Activated naive CD8-positive, alpha-beta T cell (primary cell): ENCODE results near the gene EMC8.

Experiments
- H3K27ac Mint-ChIP-seq: one replicate; pipeline ENCODE4 v1.8.0; 2021; ENCODE audit warnings: mixed read lengths
- H3K27me3 Mint-ChIP-seq: one replicate; pipeline ENCODE4 v1.8.0; 2021; ENCODE audit warnings: mixed read lengths
- H3K36me3 Mint-ChIP-seq: one replicate; pipeline ENCODE4 v1.8.0; 2021; ENCODE audit warnings: mixed read lengths
- H3K4me1 Mint-ChIP-seq: one replicate; pipeline ENCODE4 v1.8.0; 2021; ENCODE audit warnings: low read depth, mixed read lengths
- H3K4me3 Mint-ChIP-seq: one replicate; pipeline ENCODE4 v1.8.0; 2021; ENCODE audit warnings: mild to moderate bottlenecking, mixed read lengths
- H3K9me3 Mint-ChIP-seq: one replicate; pipeline ENCODE4 v1.8.0; 2021; ENCODE audit warnings: low read depth, mixed read lengths

EMC8 gene

DNA sequence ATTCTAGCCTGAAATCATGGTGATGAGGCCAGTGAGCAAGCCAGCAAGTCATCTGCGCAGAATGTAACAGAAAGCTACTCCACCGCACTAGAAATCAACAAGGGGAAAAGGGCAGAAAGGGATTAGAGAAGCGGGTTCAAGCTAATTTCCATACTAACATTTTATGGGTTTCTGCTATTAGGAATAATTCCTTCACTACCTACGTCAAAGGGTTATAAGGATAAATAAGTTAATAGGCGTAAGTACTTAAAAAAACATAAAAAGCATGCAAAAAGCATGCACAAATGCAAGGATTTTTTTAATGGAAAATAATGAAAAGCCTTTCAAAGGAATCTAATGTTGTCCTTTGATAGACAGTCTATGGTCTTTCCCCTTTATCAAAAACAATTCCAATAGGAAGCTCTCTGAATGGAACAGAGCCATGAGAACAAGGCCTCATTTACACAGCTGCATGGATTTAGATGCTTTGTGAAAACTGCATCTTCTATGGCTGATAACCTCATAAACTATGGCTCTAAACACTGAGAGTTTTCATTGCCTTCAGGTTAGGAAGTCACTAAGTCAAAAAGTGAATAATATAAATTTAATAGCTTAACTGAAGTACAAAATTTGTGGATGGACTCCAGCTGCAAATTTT lies 5.6 kb downstream of the EMC8 start:
- peaks cover 77% of the 10 kb centered on the region for H3K4me1 Mint-ChIP-seq
- H3K27ac Mint-ChIP-seq = no peak overlapping the region
- no peaks in the 10 kb centered on the region for H3K9me3 Mint-ChIP-seq
- H3K4me3 Mint-ChIP-seq = no peak overlapping the region
- H3K36me3 Mint-ChIP-seq = peaks cover 24% of the 10 kb centered on the region
- no peaks in the 10 kb centered on the region for H3K27me3 Mint-ChIP-seq

DNA sequence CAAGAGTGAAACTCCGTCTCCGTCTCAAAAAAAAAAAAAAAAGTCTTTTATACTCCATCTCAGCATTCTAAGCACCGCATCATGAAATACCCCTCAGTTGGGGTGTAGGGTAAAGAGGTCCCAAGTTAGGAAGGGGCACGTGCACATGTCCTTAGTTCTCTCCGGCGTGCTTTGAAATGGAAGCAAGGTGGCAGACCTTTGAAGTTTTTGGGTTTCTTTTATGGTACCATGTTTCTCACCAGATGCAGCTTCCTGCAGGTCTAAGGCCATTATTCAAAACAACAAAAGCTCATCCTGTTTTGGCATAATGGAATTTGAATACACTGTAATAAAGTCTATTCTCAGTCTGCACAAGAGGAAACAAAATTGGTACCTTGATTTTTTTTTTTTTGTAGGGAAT lies 9.6 kb downstream of the EMC8 start:
- Mint-ChIP-seq H3K4me1 (peaks cover 52% of the 10 kb centered on the region), H3K36me3 (peaks cover 25% of the 10 kb centered on the region), H3K27ac (peak overlapping the region; percentile 75), H3K27me3 (no peaks in the 10 kb centered on the region), H3K4me3 (peak overlapping the region; percentile 60), H3K9me3 (no peaks in the 10 kb centered on the region)

DNA sequence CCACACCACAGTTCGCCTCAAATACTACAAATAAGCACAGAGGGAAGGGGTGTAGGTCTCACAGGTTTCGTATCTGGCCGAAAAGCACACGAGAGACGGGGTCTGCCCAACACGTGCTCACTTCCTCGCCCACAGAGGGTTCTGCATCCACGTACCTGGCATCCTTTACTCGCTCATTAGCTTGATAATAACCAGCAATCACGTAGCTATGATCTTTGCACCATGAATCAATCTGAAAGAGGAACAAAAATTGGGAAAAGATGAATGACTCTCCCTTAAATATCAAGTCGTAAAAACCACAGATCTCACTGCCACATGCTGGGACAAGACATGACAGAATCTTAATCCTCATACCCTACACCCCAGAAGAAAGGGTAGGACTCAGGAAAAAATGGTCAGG lies 10.5 kb downstream of the EMC8 start:
- H3K4me3 Mint-ChIP-seq = no peak overlapping the region
- H3K9me3 Mint-ChIP-seq = no peaks in the 10 kb centered on the region
- peaks cover 49% of the 10 kb centered on the region for H3K4me1 Mint-ChIP-seq
- no peaks in the 10 kb centered on the region for H3K27me3 Mint-ChIP-seq
- peaks cover 25% of the 10 kb centered on the region for H3K36me3 Mint-ChIP-seq
- H3K27ac Mint-ChIP-seq = peak overlapping the region; percentile 50

- Mint-ChIP-seq H3K4me1 (peaks cover 27% of the 10 kb centered on the region), H3K4me3 (no peak overlapping the region), H3K27ac (no peak overlapping the region), H3K27me3 (no peaks in the 10 kb centered on the region), H3K9me3 (no peaks in the 10 kb centered on the region), H3K36me3 (peaks cover 11% of the 10 kb centered on the region)
Observed at GRCh38 chr16:85785927-85786326, 13.4 kb downstream of the EMC8 start.

DNA sequence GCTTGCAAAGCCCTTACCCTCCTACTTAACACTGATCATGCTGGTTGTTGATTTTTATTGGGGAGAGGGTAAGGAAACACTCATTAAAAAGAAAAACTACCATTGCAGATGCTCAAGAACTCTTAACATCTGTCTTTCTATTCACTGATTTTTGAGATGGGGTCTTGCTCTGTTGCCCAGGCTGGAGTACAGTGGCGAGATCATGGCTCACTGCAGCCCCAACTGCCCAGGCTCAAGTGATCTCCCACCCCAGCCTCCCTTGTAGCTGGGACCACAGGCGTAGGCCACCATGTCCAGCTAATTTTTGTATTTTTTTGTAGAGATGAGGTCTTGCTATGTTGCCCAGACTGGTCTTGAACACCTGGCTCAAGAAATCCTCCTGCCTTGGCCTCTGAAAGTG lies 14.5 kb downstream of the EMC8 start:
- no peaks in the 10 kb centered on the region for H3K9me3 Mint-ChIP-seq
- H3K27me3 Mint-ChIP-seq = no peaks in the 10 kb centered on the region

DNA sequence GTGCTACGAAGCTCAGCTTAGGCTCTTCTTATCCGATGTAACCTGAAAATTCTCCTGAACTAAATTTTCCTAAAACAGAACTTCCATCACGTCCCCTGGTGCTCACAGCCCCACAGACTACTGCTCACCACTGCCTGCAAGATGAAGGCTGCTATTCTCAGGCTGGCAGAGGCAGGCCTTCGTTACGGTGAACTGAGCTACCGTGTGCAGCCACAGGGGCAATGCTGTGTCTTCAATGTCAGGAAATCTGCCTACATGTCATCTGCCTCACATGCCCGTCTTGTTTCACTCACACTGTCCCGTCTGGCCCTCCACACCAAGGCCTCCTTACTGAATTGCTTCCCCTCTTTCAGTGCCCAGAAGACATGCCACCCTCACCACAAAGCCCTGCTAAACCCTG lies 15.9 kb downstream of the EMC8 start:
- H3K36me3 Mint-ChIP-seq = peaks cover 3% of the 10 kb centered on the region

More for the DNA sequence above, 14.5 kb downstream of the EMC8 start:
- no peak overlapping the region for H3K27ac Mint-ChIP-seq
- peaks cover 8% of the 10 kb centered on the region for H3K36me3 Mint-ChIP-seq
- no peak overlapping the region for H3K4me3 Mint-ChIP-seq
- peaks cover 16% of the 10 kb centered on the region for H3K4me1 Mint-ChIP-seq

DNA sequence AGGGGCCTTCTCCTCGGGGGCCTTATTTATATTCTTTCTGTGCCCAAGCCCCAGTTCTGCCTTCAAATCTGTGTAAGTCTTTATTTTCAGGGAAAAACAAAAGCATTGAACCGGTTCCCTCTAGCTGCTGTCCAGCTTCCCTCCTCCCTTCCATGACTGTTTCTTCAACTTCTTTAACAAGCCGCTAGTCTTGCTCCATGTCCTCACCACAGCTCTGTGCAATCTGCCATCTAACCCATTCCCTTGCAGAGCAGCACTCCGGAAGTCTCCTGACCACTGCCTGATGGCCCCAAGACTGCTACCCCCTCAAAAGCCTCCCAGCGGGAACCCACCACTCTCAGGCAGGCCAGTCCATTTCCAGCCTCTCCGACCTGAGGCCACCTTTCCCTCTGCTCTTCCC lies 16.9 kb downstream of the EMC8 start:
- H3K36me3 Mint-ChIP-seq = peaks cover 3% of the 10 kb centered on the region
- H3K4me1 Mint-ChIP-seq = peaks cover 8% of the 10 kb centered on the region
- H3K27me3 Mint-ChIP-seq = no peaks in the 10 kb centered on the region
- H3K27ac Mint-ChIP-seq = no peak overlapping the region
- H3K9me3 Mint-ChIP-seq = no peaks in the 10 kb centered on the region
- H3K4me3 Mint-ChIP-seq = no peak overlapping the region

More for the DNA sequence above, 15.9 kb downstream of the EMC8 start:
- Mint-ChIP-seq H3K27me3 (no peaks in the 10 kb centered on the region), H3K4me3 (no peak overlapping the region), H3K4me1 (peaks cover 8% of the 10 kb centered on the region), H3K9me3 (no peaks in the 10 kb centered on the region), H3K27ac (no peak overlapping the region)

DNA sequence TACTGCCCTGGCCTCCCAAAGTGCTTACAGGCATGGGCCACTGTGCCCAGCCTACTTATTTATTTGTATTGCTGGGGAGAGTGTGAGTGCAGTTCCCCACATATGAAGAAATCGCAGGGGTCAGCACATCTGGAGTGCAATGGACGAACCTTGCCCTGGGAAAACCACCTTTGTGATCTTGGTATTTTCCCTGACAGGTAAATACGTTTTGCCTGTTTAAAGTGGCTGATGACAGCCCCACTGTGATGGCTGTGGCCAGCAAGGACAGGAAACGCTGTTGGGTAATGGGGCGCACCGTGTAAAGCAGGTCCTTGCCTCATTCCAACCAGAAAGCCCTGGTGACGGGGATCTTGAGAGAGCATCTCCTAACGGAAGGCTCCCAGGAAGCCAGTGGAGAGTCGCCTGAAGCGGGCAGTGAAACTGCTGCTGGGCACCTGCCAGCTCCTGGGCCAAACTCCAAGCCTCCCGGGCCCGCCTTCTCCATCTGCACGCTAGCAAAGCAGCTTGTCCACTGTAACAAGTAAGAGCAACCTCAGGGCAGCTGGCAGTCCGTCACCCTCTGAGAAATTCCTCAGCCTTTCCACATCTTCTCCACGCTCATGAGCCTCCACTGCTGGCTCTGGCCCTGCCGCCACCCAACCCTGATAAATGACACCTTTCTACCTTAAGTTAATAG lies 17.5 kb downstream of the EMC8 start:
- no peak overlapping the region for H3K27ac Mint-ChIP-seq
- H3K27me3 Mint-ChIP-seq = no peaks in the 10 kb centered on the region
- H3K9me3 Mint-ChIP-seq = no peaks in the 10 kb centered on the region
- H3K36me3 Mint-ChIP-seq = peaks cover 3% of the 10 kb centered on the region
- H3K4me3 Mint-ChIP-seq = no peak overlapping the region
- H3K4me1 Mint-ChIP-seq = peaks cover 8% of the 10 kb centered on the region

GRCh38 chr16:85781156-85781555 lies 18.2 kb downstream of the EMC8 start:
- Mint-ChIP-seq H3K27me3 (no peaks in the 10 kb centered on the region), H3K4me1 (peaks cover 8% of the 10 kb centered on the region), H3K9me3 (no peaks in the 10 kb centered on the region), H3K36me3 (peaks cover 3% of the 10 kb centered on the region), H3K27ac (no peak overlapping the region), H3K4me3 (no peak overlapping the region)

- Mint-ChIP-seq H3K36me3 (peaks cover 3% of the 10 kb centered on the region), H3K4me1 (peaks cover 1% of the 10 kb centered on the region), H3K4me3 (no peak overlapping the region), H3K27me3 (no peaks in the 10 kb centered on the region), H3K9me3 (no peaks in the 10 kb centered on the region), H3K27ac (no peak overlapping the region)
Observed at GRCh38 chr16:85780281-85780680, 19.1 kb downstream of the EMC8 start.

DNA sequence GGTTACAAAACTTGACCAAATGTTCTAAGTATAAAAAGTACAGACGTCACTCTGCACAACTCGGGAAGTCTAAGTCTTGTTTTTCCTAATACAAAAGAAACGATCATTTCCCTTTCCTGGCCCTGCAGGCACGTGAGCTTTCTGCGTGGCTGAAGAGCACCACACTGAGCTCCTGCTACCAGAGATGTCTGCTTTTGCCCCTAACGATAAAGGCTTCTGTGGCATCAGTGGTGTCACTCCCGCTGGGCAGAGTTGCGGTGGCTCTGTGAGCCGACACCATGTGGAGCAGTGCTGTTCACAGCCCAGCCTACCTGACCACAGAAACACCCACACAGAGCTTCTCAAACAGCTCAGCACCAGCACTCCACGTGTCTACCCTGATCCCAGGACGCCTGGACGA lies 20.5 kb downstream of the EMC8 start:
- no peak overlapping the region for H3K27ac Mint-ChIP-seq
- H3K36me3 Mint-ChIP-seq = peaks cover 3% of the 10 kb centered on the region
- H3K4me3 Mint-ChIP-seq = no peak overlapping the region
- peaks cover 1% of the 10 kb centered on the region for H3K4me1 Mint-ChIP-seq
- no peaks in the 10 kb centered on the region for H3K9me3 Mint-ChIP-seq
- no peaks in the 10 kb centered on the region for H3K27me3 Mint-ChIP-seq

DNA sequence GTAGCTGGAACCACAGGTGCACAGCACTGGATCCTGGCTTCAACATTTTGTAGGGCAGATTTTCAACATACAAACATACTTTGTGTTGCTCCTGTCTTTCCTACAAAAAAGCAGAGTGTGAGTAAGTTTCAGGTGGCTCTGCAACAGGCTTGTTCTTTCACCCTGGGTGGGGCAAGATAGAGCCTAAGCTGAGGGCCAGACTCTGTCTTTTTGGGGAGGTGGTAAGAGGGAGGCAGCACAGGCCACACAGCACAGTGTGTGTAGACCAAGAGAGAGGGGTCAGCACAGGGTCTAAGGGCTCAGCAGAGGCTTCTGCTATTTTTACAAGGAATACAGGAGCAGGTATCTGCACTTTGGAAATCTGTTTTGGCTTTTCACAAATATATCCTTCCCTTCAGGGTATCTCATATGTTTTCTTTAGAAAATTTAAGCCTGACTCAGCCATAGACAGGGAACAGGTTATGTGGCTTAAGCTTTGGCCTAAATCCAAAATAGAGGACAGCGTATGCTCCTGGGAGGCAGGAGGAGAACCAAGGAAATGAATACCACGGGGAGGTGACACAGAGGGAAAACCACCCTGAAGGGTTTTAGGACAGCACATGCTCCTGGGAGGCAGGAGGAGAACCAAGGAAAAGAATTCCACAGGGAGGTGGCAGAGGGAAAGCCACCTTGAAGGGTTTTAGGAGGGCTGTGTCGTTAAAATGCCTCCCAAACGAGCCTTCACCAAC lies 21.6 kb downstream of the EMC8 start:
- no peak overlapping the region for H3K27ac Mint-ChIP-seq
- H3K4me1 Mint-ChIP-seq = no peaks in the 10 kb centered on the region
- no peaks in the 10 kb centered on the region for H3K27me3 Mint-ChIP-seq
- no peaks in the 10 kb centered on the region for H3K36me3 Mint-ChIP-seq
- H3K9me3 Mint-ChIP-seq = no peaks in the 10 kb centered on the region
- no peak overlapping the region for H3K4me3 Mint-ChIP-seq

GRCh38 chr16:85774811-85775210 lies 24.5 kb downstream of the EMC8 start:
- Mint-ChIP-seq H3K27ac (no peak overlapping the region), H3K4me3 (no peak overlapping the region), H3K36me3 (no peaks in the 10 kb centered on the region), H3K27me3 (no peaks in the 10 kb centered on the region), H3K9me3 (no peaks in the 10 kb centered on the region), H3K4me1 (no peaks in the 10 kb centered on the region)

GRCh38 chr16:85774136-85774535 lies 25.2 kb downstream of the EMC8 start:
- Mint-ChIP-seq H3K36me3 (no peaks in the 10 kb centered on the region), H3K4me1 (no peaks in the 10 kb centered on the region), H3K27ac (no peak overlapping the region), H3K9me3 (no peaks in the 10 kb centered on the region), H3K4me3 (no peak overlapping the region), H3K27me3 (no peaks in the 10 kb centered on the region)

DNA sequence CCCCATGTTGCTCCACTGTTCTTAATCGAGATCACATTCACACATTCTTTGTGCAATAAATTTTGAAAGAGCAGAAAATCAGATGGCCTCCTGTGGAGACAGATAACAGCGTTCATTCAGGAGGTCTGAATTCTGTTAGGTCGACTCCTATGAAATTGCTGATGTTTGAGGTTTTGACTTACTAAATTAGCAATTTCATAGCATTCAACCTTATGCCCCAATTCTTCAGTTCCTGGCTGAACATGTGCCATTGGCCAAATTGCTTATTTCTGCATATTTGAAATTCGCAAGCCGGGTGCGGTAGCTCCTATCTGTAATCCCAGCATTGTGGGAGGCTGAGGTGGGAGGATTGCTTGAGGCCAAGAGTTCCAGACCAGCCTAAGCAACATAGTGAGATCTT lies 26.3 kb downstream of the EMC8 start:
- H3K4me3 Mint-ChIP-seq = no peak overlapping the region

More for the DNA sequence above, 26.3 kb downstream of the EMC8 start:
- Mint-ChIP-seq H3K27me3 (no peaks in the 10 kb centered on the region), H3K36me3 (no peaks in the 10 kb centered on the region), H3K4me1 (no peaks in the 10 kb centered on the region), H3K9me3 (no peaks in the 10 kb centered on the region), H3K27ac (no peak overlapping the region)
